SIG-M5 treated with dmso at 0.1 percent for 504 hours (cell line): ENCODE data around the gene TENT5C.

ENCODE experiments used
- DNase-seq: peaks from one replicate; lab custom pipeline; 2025; ENCODE audit not compliant: unreplicated experiment; lab: John Stamatoyannopoulos, UW

TENT5C gene

DNA sequence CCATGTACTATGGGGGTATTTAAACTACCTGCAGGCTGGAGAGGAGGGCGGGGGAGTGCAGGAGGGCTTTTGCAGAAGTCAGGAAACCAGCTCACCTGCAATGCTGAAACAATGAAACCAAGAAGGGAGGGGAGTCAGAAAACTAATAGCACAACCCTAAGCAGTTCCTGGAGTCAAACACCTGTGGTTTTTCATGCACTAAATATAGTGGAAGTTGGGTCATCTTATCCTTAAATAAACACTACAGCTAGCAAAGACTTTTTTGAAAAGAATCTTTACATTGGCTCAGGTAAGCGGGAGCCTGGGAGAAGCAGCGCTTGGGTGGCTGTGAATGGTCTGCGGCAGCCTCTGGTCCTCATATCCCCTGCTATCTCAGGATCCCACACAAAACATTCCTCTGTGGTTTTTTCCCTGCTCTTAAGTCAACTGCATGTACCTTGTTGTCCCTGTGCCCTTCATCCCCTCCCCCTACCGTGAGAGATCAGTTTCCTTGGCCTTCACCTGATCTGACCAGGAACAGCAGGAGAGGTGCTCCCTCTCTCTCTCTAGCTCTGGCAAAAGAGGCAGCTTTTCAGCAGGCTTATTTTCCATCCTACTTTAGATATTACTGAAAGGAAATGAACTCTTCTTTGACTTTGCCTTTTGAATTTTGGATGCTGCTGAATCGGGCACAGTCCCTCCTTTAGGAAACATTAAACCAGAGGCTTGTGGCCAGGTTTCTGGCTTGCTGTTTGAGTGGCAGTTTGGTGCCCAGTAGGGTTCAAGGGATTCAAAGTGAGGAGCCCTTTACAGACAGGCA lies 26.6 kb downstream of the TENT5C start:
- DNase-seq, result no peak

DNA sequence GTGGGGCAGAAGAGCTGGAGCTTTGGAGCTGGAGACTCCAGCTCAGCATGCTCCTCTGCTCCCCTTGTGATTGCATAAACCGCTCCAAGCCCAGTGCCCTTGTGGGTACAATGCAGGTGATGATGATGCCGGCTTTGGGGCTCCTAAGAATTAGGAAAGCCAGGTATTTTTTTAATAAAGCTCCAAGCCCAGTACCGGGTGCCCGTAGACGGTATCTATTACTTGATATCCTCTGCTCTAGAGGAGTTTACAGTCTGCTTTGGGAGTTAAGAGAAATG lies 27.2 kb downstream of the TENT5C start:
- no peak for DNase-seq

DNA sequence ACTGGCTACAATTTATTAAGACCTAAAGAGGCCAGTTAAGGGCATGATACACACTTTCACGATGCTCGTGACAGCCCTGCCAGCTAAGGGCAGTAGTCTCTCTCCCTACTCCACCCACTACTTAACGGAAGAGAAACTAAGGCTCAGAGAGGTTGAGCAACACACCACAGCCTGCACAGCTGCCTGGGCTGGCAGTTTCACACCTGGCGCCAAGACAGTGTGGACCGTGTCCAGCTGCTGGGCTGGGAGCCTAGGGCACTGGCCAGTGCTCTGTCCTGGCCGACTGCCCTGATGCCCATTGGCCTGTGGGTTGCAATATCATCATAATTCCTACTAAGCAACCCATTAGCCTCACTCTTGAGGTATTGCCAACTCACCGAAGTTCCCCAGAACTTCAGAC lies 27.6 kb downstream of the TENT5C start:
- DNase-seq, result no peak

DNA sequence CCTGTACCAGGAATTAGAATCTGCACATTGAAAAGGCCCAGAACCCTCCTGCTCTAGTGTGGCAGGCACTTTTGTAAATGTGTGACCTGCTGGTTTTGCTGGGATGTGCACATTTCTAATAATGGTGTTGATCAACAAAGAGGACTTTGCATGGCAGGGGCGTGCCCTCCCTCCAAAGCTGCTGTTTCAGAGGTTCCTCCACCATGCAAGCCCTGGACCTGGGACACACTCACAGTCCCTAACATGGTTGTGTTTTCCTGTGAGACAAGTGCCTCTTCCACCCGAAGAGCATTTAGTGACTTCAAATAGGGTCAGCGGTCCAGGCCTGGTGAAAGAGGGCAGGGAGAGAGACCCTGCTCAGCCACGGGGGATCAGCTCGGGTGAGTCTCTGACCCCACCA lies 28.1 kb downstream of the TENT5C start:
- no peak for DNase-seq

DNA sequence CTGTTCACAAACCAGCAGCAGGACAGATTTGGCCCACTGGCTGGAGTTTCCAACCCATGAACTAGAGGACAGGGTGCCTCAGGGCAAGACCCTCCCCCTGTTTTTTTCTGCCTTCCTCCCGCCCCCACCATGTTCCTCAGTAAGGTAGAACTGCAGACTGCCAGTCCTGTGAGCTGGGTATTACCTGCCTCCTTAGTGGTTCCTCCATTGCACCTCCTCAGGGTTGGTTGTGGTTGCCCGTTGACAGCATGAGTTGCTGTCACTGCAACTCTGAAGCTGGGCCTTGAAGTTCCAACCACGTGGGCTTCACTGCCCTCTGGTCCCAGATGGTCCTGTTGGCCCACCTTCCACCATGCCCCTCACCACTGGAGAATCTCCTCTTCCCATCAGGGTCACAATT lies 28.8 kb downstream of the TENT5C start:
- DNase-seq, result no peak

DNA sequence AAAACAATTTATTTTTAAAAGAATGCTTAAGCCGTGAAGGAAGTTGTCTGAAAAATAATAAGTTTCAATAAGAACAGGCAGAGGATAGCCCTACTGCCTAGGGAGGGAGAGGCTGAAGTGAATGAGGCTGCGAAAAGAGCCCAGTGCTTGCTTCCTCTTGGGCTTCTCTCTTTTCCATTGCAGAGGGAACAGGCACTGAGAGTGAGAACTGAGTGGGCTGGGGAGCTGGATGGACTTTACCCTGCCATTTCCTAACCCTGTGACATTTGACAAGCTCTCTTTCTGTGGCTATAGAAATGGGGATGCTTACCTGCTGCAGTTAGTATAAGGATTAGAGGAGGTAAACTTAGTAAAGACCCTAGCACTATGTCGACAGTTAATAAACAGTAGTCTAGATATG lies 30.0 kb downstream of the TENT5C start:
- no peak for DNase-seq

DNA sequence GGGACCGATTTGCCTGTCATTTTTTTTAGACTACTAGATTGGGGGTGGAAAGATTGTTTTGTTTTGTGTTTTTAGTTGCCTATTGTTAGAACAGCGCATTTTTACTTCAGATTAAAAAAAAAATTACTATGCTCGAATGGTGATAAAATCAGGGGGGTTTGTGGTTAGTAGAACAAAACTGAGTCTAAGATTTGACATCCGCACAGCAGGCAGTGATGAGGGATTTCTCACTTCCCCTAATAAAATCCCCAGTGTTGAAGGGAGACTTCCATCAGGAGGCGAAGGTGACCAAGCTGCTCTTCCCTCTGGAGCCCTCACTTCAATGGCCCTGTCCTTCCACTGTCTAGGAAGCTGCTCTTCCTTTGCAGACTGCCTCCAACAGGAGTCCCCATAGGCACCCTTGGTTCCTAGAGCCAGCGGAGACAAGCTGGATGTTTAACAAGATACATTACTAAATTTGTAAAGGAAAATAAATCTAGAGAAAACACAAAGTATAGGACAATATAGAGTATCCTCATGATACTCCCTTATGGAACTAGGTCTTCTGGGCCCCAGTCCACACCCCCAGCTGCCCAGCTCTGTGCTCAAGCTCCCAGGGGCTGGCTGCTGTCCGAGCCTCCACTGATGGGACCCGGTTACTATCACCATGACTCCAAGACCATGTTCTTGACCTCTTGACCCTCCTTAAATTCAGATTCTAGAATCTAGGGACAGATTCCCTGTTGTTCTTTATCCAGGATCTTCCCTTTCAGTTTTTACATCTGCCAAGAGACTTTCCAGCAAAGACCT lies 31.0 kb downstream of the TENT5C start:
- no peak for DNase-seq

DNA sequence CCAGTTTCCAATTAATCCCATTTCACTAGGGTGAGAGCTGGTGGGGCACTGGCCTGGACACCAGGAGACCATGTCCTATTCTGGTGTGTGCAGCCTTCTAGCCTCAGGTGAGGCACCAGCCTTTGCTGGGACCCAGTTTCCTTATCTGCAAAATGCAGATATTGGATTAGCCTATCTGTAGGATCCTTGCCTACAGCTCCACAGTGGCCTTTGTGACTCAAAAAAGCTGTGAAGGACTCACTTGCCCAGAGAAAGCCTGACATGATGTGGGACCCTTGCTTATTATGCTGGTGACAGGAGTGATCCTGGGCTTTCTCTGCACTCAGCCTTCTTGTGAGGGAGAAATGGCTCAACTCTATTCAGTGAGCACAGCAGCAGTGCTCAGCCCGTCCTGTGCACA lies 32.3 kb downstream of the TENT5C start:
- DNase-seq, result no peak

DNA sequence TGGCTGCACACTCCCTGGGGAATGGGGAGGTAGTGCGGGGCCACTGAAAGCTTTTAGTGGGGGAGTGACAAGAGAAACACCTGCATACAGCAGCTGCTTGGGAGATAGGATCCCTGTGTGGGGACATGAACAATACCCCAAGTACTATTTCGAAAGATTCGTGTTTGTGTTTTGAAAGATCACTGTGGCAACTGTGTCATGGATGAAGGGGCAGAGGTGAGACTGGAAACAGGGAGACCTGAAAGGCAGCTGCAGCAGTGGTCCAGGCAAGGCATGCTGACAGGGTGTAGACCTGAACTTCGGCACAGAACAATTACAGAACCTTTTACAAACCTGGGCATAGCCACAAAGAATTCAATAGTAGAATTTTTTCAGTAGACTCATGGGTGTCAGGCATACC lies 32.9 kb downstream of the TENT5C start:
- DNase-seq, result no peak

DNA sequence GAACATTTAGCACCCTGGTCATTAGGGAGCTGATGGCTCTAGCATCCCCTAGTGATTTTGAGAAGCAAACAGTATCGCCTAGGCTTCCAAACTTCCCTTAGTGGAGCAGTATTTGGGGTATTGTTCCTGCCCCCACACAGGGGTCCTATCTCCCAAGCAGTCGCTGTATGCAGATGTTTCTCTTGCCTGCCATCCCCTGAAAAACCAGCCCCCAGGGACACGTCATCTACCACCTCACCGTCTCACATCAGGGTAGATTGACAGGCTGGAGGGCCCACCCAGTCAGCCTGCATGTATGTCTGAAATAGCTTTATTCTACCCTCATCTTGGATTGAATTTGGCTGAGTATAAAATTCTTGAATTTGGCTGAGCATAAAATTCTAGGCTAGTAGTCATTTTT lies 33.9 kb downstream of the TENT5C start:
- DNase-seq, result no peak

DNA sequence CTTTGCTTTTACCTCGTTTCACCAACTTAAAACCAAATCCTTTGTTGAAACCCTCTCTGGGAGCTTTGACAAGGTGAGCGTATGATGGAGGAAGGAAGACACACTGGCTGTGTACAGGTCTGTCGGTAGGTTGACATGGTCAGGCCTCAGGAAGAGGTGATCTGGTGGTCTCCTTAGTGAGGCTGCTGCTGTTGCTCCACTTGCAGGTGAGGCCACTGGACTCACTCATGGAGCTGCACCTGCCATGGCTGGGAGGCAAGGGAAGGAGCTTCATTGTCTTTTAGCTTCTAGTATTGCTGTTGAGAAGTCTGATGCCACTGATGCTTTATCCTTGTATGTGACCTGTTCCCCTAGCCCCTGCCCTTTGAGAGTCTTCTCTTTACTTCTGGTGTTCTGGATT lies 35.7 kb downstream of the TENT5C start:
- no peak for DNase-seq

DNA sequence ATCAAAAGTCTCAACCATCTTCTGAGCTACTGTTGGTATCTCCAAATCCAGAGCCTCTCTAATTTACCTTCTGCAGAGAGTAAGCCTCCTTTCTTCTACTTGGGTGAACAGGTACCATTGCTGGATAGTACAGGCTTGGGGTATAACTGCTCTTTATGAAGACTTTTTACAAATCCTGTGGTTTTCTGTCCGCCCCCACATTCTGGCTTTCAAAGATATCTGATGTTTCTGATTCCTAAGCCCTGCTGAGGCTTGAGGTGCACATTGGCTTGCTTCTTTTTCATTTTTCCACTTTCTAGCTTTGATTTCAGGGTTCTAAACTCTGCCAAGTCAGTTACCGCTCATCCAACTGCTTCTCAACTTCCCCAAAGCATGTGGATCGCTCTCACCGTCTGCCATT lies 37.1 kb downstream of the TENT5C start:
- no peak for DNase-seq

DNA sequence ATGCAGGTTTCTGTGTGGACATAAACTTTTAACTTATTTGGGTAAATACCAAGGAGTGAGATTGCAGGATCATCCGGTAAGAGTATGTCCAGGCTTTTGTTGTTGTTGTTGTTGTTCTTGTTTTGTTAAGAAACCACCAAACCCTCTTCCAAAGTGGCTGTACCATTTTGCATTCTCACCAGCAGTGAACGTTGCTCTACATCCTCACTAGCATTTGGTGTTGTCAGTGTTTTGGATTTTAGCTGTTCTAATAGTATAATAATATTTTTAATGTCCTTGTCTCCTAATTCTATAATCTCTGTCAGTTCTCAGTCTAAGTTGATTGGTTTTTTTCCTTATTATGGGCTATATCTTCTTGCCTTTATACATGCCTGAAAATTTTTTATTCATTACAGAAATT lies 37.8 kb downstream of the TENT5C start:
- DNase-seq, result no peak

DNA sequence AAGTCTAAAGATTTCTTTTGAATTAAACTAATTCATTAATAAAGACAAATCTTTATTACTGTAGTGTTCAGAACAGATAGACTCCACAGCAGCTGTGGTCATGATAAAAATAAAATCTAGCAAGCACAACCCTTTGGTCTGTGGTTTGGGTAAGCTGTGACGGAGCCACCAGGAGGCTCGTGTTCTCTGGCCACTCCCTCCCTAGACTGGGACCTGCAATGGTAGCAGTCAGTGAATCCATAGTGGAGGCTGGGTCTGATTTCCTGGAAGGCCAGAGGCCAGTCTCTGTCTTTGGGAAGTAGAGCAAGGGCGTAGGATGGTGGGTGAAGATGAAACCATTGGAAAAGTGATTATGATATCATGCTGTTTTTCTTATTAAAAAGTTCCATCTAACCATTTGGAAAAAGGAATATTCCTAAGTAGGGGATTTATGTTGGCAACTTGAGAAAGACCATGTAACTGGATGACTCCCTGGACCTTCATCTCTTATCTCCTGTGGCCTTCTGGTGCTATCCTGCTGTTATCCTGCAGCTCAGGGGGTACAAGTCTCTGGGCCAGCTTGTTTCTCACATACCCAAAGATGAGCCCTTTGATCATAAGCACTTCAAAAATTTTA lies 39.0 kb downstream of the TENT5C start:
- no peak for DNase-seq

DNA sequence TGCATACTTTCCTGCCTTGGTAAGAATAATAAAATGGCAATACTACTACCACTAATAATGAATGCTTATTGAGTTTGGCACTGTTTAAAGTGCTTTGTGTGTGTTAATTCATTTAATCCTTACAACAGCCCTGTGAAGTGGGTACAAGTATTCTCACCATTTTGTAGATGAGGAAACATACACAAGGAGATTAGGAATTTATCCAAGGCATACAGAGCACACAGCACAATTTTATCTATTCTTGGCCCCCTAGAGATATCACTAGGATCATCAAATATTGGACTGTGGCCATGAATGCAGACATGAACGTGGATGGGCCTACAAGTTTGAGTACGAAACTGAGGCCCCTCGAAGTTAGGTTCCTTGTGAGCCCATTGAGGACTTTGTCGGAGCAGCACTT lies 39.5 kb downstream of the TENT5C start:
- no peak for DNase-seq

DNA sequence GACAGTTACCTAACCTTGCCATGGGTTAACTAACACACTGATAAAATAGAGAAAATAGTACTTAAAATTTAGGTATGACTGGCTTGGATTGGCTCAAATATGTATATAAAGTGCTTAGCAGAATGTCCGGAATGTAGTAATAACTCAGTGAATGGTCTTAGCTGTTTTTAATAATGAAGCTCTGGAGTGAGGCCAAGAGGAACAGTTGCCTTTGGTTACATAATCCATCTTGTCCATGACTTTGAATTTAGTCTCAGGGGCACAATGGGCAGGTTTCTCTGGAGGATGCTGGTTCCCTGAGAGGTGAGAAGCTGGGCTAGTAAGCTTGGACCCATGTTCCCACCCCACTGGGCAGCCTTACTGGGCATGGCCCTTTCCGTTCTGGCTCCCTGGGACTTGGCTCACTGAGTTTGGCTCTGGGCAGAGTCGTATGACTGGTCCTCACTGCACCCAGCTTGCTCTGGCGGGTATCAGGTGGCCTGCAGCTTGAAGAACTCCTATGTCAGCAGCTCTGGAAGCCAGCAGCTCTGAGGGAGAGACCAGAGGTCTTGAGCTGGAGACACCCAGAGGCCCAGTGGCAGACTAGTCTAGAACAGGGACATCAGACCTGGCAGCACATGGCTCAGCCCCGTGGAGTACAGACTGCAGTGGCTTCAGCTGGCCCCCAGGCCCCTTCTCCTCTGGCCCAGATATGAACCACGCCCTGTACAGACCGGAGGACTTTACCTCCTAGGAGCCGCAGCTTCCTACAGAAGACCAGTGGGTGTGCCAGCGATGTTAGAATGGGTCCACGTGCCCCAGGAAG lies 40.4 kb downstream of the TENT5C start:
- no peak for DNase-seq

DNA sequence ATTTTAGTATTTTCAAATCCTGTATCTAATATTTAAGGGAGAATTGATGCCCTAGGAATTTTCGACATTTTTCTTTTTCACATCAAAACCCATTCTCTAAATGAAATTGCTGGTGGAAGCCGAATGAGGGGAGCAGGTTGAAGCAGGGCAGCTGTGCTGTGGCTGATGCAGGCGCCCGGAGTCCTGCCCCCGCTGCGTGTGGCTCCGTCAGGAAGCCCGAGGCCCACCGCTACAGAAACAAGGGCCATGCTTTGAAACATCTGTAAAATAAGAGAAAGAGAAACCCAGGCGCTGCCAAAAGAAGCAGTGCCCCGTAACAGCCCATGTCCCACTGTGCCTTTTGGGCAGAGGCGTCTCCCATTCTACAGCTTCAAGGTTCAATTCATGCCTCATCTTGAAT lies 41.1 kb downstream of the TENT5C start:
- DNase-seq, result no peak

DNA sequence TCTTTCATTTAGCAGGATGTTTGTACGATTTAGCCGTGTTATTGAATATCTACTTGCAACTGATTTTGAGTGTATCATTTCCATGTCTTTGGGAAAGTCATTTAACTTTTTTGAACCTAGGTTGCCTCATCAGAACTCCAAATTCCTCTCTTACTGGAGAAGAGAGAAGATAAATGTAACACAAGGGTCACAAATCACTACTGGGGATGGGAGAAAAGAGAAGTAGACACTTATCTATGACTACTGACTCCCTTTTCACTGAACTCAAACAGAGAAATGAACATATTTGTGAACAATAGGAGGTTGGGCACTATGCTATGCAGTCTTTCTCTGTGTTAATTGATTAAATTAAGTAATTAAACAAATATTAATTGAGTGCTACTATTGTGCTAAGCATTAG lies 42.2 kb downstream of the TENT5C start:
- DNase-seq, result no peak

DNA sequence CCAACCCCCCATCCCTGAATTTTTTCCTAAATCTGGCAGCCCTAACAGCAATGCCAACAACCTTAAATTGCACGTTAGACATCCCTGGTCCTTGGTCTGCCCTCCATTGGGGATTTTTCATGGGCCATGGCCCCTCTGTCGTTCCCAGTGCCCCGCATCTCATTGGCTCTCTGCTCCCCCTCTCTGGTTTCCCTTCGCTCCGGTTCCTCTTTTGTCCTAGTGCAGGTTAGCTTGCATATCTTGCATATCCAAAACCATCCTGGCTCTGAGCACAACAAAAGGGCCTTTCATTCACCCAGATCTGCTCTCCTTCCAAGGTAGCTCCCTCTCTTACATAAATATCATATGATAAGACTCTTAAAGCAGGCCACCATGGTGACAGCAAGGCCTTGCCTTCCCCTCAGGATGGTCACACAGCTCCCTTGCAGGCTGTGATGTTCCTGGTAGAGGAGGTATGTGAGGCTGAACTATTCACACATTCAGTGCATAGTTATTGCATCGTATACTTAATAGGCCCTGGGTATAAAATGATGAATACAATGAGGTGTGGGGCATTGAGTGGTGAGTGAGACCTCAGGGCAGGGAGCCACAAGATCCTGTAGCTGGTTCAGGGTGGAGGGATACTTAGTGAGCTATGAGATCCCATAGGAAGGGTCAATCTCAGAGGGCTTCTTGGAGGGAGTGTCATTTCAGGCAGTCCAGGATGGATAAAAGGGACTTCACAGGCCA lies 45.2 kb downstream of the TENT5C start:
- no peak for DNase-seq

DNA sequence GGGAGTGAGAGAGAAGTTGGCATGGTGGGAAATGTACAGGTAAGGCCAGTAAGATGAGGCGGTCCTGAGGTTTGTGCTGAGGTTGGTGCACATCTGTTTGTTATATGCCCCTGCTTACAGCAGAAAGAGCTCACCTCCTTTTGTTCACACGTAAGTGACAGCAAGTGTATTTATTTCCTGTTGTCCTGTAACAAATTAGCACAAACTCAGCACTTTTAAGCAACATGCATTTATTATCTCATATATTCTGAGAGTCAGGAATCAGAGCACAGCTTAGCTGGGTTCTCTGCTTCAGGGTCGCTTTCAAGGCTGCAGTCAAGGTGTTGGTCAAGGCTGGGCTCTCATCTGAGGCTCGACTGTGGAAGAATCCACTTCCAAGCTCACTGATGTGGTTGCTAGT lies 45.8 kb downstream of the TENT5C start:
- DNase-seq, result no peak

DNA sequence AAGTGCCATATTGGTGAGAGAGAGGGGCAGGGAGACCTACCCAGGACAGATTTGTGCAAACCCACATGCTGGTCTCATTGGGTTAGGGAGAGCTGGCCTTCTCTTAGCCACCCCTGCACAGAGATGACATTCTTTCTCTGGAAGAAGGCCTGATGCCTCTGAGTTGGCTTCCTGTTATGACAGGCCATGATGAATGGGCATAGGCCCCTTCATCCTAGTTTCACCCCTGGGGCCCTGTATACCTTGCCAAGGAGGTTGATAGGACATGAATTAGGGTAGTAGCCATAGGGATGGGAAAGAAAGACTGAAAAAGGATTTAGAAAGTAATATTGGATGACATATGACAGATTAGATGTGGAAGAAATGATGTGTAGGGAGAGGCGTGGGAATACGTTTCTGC lies 46.6 kb downstream of the TENT5C start:
- no peak for DNase-seq
